KG1 (cell line): Measurements from ENCODE around the gene UBAP2.
"Not testable (repeated sequence)": the region's sequence is repeated elsewhere in the genome, so short reads cannot be mapped to it uniquely, and the experiment has no call there.

Experiments used
- DNase-seq: peaks from one replicate; lab custom pipeline; 2025; lab: John Stamatoyannopoulos, UW

The UBAP2 gene

DNA sequence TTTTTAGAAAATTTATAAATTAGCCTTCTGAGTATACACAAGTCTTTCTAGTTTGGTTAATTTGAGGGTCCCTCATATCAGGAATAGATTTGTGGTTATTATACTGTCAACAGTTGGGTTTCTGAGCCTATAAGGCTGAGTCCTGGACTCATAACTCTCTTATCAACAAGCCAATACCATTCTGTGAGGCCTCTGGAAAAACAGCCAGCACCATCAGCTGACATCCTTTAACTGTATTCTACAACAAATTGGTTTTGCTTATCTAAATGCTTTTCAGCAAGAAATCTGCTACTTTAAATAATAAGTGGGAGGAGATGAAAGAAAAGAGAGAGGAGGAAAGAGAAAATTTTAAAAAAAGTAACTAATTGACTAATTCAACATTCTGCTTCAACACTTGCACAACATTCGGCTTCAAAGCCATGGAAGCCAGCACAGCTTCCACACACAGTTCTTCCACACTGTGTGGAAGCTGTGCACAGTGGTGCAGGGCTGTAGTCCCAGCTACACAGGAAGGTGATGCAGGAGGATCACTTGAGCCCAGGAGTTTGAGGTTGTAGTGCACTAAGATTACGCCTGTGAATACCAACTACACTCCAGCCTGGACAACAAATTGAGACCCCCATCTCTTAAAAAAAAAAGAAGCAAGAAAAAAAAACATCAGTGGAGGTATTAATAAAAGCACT lies 84.5 kb downstream of the UBAP2 start:
- DNase-seq = no peak

DNA sequence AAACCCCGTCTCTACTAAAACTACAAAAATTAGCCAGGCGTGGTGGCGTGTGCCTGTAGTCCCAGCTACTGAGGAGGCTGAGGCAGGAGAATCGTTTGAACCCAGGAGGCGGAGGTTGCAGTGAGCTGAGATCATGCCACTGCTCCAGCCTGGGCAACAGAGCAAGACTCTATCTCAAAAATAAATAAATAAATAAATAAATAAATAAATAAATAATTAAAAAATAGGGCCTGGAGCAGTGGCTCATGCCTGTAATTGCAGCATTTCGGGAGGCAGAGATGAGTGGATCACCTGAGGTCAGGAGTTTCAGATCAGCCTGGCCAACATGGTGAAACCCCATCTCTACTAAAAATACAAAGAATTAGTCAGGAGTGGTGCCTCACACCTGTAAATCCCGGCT lies 86.2 kb downstream of the UBAP2 start:
- not testable (repeated sequence) for DNase-seq

DNA sequence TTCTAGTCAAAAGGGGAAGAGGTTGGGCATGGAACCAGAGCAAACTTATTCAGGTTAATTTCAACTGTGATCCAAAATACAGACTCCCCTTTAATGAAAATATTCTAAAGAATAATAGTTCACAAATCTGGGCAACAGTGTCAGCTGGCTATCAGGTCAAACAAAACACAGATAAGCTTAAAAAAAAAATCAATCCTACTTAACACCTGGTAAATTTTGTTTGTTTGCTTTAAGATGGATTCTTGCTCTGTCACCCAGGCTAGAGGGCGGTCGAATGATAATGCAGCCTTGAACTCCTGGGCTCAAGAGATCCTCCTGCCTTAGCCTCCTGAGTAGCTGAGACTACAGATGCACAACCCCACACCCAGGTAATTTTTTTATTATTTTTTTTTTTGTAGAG lies 89.0 kb downstream of the UBAP2 start:
- no peak for DNase-seq

DNA sequence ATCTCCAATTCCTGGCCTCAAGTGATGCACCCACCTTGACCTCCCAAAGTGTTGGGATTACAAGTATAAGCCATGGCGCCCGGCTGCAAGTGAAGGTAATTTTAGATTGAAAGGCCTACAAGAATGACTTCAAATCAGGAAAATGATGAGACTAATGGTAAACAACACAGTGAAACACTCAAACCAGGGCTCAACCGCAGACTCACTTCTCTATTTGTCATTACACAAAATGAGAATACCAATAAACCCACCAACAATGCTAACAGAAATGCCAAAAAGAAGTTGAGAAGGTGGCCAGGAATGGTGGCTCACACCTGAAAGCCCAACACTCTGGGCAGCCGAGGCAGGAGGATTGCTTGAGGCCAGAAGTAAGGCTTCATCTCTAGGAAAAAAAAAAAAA lies 92.1 kb downstream of the UBAP2 start:
- no peak for DNase-seq

DNA sequence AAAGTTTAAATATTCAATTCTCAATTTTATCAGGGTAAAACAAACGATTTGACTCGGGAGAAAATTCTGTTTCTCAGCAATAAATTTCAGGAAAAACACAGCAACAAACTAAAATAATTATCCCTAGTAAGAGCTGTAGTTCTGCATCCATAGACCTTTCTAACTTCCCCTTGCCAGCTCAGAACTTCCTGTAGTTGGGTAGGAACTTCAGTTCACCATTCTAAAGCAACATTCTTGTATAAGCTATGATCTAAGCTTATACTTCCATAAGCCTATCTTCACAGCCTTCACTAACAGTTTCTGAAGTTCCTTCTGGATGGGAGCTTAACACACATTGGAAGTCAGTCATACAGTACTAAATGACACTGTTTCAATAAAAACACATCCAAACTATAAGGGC lies 96.6 kb downstream of the UBAP2 start:
- DNase-seq = no peak

DNA sequence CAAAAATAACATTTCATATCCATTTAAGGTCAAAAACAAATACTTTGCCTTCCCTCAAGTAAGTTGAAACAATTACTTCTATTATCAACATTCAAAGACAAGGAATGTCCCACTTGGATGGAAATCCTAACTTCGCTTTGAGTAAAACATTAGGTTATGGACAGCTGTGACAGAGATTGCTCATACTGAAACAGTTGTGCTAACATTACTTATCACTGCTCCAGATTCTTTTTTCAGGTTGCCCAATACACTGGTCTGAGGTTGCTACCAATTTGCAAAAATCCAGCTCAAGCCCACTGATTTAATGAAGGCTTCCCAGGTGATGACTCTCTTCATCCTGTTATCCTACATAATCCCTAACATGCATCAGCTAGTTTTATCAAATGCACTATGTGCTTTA lies 98.3 kb downstream of the UBAP2 start:
- no peak for DNase-seq

DNA sequence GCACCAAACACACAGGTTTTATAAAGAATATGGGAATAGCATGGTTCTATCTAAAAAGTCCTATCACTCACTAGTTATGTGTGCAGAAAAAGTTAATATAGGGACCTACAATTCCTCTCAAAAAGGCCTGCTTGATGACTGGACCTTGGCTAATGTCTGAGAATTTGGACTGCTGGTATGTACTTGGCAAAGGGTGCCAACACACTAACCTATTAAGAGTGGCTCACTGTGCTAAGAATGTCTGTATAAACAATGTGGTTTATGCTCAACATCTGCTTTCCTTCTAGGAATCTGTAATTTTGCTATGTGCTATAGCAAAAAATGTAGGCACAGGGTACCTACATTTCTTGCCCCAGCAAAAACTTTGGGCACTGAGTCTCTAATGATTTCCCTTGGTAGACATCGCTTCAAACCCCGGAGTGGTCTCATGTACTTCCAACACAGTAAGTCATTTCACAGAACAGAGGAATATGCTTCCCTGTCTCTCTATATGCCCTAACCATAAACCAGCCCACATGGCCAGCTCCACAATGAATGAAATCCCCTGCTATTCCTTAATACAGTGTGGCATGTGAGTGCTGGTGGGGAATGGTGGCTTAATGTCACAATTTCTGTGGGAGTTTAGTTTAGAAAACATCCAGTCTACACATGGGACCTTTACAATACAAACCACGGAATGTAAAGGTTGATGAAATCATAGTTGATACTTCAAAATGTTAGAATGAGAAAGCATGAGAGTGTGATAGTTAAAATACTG lies 101.7 kb downstream of the UBAP2 start:
- DNase-seq = no peak

DNA sequence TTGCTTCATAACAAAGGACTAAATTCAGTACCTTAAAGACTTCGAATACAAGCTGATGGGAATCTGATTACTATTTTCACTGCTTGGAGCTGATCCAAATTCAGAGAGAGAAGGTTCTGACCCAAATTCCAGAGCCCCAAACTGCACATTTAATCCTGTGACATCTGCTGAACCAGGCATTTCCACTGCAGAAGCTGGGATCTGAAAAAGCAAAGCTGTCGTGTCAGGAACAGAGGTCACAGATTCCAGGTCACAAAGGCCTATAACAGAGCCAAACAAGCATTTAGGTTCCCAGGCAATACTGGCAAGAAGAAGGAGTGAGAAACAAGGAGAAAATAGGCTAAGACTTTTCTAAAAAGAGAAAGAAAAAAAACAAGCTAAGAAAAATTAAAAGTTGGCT lies 105.3 kb downstream of the UBAP2 start:
- no peak for DNase-seq

DNA sequence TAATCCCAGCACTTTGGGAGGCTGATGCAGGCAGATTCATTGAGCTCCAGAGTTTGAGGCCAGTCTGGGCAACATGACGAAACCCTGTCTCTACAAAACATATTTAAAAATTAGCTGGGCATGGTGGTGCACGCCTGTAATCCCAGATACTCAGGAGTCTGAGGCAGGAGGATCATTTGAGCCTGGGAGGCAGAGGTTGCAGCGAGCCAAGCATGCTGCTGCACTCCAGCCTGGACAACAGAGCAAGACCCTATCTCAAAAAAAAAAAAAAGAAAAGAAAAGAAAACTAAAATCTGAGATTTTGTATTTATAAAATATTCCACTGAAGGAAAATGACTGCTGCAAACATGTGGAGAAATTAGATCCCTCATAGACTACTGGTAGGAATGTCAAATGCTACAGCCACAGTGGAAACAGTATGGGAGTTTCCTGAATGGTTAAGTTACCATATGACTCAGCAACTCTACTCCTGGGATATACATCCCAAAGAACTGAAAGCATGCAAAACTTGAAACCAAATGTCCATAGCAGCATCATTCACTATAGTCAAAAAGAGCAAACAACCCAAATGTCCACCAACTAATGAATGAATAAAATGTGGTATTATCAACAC lies 106.1 kb downstream of the UBAP2 start:
- no peak for DNase-seq

DNA sequence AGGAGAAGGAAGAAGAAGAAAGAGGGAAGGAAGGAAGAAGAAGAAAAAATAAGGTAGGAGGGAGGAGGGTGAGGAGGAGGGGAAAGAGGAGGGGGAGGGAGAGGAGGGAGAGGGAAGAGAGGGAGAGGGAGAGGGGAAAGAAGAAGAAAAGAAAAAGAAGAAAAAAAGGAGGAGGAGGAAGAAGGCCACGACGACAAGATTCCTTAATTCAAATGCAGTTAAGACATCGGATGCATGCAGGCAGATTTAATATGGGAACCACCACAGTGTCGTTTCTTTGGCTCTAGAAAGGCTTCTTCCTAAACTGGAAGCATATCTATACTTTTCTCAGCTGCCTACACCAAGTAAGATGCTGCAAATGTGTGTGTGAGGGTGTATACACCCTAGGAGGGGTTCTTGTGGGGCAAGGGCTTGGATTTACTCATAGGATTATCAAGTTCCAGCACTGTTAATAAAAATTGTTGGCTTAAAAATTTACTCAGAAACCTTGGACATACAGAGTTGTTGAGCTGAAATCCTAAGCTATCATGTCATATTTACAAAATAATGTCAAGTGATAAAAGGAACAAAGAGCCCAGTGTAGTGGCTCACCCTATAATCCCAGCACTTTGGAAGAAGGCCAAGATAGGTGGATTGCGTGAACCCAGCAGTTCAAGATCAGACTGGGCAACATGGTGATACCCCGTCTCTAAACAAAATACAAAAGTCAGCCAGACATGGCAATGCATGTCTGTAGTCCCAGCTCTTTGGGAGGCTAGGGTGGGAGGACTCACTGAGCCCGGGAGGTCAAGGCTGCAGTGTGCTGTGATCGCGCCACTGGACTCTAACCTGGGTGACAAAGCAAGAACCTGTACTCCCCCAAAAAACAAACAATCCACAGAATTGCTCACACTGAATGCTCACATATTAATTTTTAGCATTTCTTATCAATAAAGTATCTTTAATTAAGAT lies 108.5 kb downstream of the UBAP2 start:
- DNase-seq = no peak

DNA sequence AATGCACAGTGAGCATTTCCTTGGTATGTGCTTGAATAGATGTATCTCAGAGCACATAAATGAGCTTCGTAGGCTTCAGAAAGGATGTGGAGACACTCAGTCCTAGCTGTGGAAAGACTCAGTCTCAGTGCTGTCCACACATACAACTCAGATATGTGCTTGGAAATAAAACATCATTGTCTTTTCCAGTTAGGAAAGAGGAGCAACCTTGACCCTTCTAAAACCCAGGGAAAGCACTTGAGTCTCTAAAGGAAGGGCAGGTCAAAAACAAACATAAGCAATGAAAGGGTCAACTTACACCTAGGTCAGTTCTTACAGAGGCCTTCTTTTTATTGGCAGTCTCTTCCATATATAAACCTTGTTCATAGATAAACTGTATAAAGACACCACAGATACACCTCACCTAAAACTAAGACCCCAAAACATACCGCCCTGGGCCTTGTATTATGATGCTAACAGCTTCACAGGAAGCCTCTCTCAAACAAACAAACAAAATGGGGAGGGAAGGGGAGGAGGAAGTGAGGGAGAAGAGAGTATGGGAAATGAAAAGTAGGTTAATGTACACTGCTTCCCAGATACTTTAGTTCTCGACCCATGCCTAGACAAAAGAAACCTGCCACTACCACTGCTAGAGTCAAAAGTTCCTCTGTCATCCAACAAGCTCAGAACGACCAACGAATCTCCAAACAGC lies 114.4 kb downstream of the UBAP2 start:
- no peak for DNase-seq

DNA sequence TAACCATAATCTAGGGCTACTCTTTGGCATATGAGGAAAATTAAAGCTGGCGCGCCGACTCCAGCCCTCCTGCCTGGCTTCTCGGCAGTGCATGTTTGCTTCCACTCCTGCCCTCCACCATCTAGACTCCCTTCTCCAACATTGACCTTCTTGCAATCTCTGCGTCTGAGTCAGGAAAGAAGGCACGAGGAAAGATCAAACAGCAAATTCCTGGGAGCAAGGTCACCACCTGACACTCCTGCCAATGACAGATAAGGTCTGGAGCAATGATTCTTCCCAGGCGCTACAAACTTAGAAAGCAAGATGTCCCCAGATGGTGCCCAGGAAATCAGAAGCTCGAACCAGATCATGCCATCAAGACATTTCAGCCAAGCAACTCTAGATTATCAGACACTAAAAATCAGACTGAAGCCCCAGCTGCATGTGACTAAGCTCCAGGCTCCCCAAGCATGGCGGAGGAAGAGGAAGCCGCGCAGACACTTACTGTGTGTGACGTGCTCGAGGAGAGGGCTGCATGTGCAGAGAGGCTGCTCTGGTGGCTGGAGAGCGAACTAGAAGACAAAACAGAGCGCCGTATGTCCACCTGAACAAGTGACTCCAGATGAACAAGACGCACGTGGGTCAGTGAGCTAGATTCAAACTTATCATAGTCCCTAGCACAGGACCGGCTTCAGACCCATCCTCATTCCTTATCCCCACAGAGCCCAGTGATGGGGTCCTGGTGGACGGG lies 116.4 kb downstream of the UBAP2 start:
- DNase-seq = no peak

DNA sequence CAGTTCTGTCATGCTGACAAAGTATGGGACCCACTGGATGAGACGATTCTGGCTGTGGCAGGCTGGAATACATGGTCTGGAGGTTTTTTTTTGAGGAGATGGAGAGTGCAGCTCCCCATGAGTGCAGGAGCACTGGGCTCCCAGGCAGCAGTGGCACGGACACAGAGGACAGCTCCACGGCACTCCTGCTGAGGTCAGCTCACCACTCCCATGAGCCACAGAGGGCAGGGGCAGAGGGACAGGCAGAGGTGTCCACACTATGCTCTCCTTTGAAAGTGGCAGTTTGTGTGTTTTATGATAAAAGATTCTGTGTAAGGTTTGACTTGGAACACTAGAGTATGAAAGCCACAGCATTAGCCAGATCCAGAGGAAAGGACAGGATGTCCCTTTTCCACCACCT lies 117.4 kb downstream of the UBAP2 start:
- DNase-seq = no peak

DNA sequence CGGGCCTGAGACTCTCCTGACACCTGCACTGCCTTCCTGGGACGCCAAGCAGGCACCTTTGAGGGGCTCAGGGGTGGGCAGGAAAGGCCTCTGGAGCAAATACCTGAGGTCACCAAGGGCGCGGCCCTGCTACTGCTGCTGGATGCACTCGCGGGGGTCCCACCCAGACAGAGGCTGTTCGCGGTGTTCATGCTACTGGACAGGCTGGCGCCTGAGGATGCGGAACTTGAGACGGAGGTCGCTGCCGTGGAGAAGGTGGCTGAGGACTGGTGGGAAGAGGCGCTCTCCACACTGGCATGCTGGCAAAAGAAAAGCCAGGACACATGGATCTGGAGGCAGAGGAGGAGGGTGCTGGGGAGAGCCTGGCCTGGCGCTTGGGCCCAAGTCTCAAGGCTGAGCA lies 121.0 kb downstream of the UBAP2 start:
- DNase-seq = no peak

DNA sequence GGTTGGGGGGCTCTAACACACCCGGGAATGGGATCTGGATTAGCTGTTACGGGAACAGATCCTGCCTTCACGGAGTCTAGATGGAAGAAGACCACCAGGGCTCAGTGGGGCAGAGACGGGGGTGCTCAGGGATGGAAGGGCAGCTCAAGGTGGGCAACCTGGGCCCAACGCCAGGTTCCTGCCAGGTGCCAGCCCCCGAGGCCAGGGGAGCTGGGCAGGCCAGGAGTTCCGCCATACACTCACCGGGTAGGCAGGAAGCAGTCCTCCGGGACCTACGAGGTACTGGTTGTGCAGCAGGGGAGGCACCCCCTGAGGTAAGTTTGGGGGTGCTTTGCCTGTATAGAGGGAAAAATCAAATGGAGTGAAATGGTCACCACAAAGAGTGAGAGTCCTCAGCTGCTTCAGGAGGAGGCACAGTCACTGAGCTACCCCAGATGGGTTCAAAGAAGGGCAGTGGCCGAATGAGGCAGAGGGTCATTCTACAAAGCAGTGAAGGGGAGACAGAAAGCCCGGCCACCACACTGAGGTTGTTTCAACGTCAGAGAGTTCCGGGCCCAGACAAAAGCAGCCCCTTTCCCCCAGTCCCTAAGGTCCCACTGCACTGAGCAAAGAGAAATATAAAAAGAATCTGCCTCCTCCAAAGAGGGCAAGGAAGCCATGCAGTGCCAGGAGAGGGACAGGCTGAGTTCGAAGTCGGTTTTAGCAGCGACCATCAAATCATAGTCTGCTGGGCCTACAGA lies 121.8 kb downstream of the UBAP2 start:
- DNase-seq = no peak

DNA sequence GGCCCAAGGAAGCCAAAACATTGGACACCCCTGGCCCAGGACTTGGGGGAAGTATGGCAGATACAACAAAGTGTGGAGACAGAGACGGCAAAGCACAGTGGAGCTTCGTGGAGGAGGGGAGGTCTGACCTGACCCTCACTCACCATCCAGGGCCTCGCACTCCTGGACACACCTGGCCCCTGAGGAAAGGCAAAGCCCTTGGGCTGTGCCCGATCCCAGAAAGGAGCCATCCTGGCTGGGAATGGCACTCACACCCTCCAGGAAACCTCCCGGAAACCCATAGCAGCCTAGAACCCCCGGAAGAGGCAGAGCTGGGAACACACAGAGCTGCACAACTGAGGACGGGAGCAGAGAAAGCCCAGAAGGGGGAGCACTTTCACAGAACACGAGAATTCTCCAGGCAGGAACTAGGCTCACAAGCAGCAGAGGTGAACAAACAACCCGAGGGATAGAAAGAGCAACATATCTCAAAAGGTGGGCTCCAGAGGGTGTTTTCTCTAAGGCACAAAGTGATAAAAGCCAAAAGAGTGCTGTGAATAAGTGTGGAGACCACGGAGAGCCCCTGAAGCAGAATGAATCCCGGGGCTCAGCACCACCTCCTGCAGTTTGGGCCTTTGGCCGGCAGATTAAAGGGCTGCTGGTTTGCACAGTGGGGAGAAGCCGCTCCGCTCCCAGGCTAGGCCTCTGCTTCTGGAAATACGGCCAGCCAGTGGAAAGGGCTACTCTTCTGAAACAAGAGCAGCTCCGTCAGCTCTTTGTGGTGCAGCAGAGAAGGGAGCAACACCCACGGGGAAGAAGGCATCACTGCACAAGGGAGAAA lies 123.5 kb downstream of the UBAP2 start:
- DNase-seq = no peak

DNA sequence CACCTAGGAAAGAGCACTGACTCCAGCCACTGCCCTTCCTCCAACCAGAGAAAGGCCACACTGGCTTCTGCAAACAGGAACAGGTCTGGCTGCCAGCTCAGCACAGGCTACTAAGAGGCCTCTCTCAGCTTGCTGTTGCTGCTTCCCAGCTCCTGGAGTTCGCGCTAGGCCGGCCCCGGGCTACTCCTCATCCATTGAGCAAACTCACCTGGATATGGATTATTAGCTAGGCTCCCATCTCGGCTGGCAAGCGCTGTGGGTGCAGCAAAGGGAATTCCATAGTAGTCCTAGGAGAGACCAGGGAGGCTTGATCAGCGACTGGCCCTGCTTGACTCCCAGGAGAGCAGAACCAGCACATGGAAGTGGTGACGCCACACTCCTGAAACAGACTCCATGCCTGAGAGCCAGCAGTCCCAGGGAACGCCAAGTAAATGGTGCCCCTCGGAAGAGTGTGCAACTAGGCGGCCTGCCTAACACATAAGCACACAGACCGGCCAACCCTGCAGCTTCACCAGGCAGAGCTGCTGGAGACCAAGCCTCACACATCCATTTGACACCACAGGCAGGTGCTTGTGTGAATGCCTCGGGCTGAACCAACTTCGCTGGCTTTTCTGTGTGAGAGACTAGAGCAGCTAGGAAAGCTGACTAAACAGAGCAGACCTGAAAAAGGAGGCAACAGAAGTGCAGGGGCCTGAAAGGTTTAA lies 124.5 kb downstream of the UBAP2 start:
- DNase-seq = no peak

DNA sequence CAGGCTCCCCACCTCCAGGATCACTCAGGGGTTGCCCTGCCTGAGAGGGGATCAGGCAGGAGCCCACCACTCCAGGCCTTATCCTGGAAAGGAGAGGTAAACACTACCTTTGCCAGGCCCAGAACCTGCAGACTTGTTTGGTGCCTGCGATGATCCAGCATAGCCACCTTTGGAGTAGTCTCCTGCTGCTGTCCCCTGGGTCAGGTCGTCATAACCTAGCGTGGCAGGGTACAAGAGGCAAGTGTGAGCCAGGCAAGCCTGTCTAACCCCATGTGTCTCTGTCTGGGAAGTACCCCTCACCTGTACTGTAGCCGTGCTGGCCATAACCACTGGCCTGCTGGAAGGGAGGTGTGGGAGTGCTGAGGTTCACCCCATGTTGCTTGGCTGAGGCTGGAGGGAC lies 125.6 kb downstream of the UBAP2 start:
- no peak for DNase-seq
